IPS DF 19.7 (cell line): Measurements from ENCODE around the gene CNTNAP5.

Experiments used
- DNase-seq: peaks from one replicate; pipeline ENCODE4 v3.0.0-alpha.2; 2013; ENCODE audit warnings: low read depth, low spot score

CNTNAP5 gene

DNA sequence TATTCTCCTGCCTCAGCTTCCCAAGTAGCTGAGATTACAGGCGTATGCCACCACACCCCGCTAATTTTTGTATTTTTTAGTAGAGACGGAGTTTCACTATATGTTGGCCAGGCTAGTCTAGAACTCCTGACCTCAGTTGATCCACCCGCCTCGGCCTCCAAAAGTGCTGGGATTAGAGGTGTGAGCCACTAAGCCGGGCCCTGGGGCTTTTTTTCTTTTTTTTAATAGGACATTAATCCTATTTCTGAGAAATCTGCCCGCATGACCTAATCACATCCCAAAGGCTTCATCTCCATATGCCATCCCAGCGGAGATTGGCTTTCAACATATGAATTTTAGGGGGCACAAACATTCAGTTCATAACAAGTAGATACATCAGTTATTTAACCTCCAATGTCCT is 128.6 kb downstream of the CNTNAP5 start:
- DNase-seq: no peak

DNA sequence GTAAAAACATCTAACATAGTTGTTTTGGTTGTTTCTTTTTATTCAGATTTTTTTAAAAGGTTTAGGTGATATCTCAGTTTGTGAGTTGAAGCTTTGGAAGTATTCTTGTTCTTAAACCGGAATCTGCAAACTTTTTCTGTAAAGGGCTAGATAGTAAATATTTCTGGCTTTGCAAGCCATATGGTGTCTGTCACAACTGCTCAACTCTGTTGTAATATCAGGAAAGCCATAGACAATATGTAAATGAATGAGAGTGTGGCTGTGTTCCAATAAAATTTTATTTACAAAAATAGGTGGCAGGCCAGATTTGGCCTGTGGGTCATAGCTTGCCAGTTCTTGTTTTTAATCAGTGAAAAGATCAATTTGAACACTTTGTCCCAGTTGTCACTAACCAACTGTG is 134.1 kb downstream of the CNTNAP5 start:
- no peak for DNase-seq

DNA sequence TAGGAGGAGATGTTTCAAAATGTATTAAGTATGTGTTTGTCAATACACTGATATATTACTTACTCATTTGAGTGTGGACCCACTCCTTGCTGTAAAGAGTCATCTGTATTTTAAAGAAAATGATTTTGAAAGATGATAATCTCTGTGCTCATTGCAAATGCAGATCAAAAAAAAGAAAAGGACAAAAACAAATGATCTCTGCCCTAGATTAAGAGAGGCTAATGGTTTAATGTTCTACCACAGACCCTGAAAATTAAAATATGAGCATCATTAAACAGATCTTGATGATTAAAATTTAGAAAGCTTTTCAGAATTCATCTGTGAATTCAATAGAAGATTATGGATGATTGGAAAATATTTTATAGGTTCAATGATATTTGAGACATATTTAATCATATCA is 136.5 kb downstream of the CNTNAP5 start:
- no peak for DNase-seq

DNA sequence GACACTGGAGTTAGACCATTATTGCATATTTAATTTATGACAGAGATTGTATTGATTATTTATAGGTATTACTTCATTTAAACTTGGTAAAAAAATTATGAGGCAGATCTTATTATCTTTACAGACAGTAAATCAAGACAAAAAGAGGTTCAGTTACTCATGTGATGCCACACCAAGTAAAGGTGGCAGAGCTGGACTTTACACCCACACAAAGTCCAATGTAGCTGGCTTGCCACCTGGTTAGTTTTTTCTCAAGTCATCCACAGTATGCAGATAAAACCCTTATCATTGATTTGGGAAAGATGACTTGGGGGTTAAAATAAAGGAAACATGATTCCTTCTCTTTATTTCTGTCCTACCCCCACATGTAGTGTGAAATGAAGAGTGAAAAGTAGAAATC is 137.2 kb downstream of the CNTNAP5 start:
- no peak for DNase-seq

DNA sequence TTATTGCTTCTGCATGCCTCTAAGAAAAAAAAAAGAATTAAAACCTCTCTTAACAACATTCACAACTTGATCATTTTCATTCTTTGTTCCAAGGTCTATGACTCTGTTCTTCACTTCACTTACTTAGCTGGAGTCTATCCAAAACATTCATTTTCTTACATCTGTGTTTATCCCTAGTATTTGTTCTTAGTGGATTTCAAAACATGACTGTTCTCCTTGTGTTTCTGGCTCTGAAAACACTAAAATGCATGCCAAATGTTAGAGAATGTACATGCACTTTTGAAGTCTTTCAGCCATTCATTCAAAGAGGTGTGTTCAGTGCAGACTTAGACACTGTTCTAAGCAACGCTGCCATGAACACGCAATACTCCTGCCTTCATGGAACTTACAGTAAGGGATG is 138.8 kb downstream of the CNTNAP5 start:
- DNase-seq: no peak

DNA sequence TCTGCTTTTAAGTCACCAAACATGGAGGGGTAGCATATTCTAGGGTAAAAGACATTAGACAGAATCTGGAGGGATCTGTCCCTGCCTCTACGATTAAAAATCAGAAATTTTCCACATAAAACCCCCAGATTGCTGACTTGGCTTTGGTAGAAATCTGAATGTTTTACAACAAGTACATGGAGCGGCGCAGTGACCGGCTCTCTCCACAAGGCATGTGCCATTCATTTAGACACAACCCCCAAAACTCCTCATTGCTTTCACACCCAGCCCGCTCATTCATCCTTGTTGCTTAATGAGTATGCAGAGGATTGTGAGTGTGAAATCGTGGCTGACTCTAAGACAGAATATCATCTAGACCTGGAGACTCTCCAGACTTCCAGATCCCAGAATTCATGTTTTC is 140.6 kb downstream of the CNTNAP5 start:
- DNase-seq: no peak

DNA sequence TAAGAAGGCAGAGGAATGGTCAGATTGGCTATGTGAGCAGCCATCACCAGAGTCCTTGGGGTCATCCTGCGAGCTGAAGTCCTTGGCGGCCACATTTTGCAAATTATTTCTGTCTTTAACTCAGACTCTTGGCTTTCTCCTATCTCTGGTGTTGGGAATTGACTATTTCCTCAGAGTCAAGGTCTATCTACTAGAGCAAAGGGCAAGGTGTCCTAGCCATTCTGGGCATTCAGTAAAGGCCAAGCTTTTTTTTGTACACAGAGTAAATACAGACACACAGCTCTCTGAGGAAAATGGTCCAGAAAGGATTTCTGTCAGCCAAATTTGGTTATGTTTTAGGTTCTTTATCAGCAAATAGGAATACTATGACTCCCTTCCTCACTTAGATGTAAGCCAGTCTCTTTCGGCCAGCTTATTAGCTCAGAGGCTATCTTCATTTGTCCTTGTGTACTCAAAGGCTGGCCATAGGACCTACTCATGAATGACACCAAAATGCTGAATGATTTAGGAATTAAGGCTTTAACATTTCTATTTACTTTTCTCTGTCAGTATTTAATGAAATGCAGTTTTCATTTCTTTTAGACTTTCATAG is 146.5 kb downstream of the CNTNAP5 start:
- DNase-seq: no peak

DNA sequence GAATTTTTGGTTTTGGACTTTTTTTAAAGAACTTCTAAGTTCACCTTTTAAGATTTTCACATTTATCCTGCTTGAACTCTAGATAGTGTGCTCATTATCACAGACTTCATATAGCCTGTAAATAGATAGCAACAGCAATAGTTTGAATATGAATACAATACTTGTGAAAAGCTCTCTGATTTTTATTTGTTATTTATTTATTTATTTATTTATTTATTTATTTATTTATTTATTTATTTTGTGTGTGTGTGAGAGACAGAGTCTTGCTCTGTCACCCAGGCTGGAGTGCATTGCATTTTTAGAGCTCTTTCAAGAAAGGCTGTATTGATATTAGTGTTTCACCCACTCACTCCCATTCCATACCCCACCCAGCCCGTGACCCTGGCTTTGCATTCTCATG is 153.6 kb downstream of the CNTNAP5 start:
- no peak for DNase-seq

DNA sequence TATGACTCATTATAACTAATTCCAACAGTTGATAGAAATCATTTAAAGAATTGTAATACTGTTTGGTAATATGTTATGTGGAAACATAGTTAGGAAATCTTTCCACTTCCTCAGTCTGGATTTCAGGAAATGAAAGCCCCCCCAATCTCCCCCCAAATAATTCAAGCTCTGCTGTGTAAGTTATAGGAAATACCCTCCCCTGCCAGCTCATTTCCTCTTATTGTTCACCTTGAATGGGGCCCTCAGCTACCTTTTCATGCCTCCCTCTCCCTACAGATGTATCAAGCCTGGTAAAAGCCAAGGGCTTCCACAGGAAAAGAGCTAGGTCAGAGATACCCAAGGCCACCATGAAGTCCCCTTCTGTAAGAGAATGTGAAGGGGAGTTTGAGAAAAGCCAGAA is 155.5 kb downstream of the CNTNAP5 start:
- no peak for DNase-seq

DNA sequence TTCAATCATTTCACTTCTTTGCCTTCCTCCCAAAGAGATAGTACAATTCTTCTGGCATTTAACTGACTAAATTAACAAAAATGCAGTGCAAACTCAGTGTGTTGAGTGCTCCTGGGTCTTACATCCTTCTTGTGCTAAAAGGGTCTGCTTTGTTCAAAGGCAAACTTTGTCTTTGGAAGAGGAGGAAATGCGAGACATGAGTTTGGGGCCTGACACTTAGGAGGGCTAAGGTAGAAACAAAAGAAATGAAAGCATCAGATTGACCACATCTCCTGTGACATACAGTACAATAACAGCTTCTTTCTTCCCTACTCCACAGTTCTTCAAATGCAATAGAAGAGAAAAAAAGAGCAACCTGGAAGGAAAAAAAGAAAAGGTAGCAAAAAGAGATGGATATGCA is 161.7 kb downstream of the CNTNAP5 start:
- no peak for DNase-seq

DNA sequence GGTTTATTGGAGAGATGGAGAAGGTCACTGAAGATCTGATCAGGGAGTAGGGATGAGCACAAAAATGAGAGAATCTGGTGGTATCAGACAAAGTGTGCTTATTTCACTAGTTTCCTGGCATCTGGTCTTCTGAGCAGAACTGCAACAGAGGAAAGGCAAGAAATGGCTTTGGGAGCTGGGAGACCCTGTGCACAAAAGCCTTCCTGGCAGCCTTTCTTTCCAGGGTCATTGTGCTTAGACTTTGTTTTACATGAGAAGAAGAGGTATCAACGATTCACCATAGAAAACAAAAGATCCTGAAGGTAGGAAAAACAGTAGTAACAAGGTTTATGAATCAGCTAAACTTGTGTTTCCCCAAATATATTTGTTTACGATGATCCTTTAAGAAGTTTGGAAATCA is 162.9 kb downstream of the CNTNAP5 start:
- peak; percentile 28 for DNase-seq

DNA sequence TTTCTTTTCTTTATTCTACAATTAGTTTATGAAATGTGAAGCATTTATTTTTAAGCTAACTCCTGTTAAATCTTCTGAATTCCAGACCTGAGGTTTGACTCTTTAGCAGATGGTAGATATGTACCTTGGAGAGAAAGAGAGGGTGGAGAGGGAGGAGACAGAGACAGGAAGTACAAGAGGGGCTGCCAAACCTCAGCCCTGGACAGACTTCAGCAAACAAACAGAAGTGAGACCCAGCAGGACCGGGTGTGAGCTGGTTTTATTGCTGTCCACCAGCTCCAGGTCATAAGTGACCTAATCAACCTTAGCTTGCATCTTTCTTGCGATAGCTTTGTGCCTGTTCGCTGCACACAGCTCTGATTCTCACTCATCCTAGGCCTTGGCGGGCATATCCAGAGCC is 168.6 kb downstream of the CNTNAP5 start:
- no peak for DNase-seq

DNA sequence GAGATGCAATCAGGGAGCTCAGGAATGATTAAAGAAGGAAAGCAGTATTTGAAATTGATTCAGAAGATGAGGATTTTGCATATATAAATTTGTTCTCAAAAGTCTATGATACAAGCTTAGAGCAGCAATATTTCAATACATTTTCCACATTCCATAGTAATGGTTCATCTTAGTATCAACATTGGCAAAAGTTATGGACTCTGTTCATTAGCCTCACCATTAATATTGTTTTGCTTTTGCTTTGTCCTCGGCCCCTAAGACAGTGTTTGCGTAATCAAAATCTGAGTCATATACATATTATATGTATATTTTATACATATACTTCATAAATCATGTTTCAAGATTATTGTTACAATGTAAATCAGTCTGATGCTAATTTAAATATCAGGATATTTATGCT is 176.6 kb downstream of the CNTNAP5 start:
- DNase-seq: no peak

DNA sequence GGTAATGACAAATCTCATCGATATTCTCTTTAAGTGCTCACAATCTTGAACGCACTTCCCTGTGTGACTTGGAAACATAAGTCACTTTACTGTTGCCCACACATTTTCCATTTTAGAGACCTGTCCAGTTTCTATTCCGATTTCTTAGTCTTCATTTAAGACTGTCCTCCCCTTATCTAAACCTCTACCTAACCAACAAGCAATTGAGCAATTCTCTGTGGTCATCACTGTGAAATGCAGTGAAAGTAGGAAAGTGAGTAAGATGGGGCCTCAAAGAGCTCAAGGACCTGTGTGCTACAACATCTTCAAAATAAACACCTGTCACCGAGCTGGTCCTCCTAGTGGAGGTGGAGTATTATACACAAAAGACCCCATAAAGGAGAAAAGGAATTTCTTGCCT is 184.4 kb downstream of the CNTNAP5 start:
- DNase-seq: no peak

DNA sequence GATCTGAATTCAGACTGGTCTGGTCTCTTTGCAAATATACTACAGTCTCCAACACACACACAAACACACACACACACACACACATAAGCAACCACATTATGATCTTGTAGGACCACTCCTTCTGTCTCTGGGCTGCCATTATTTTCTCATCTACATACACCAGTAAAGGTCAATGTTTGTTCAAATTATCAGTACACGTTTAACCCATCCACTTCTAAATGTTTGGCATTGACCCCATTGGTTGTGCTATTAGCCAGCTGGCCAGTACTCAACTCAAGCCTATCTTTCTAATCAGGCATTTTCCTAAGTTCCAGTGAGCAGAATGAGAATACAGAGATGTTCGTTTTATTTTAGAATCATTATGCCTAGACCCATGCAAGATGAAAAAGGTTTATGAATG is 186.4 kb downstream of the CNTNAP5 start:
- DNase-seq: no peak

DNA sequence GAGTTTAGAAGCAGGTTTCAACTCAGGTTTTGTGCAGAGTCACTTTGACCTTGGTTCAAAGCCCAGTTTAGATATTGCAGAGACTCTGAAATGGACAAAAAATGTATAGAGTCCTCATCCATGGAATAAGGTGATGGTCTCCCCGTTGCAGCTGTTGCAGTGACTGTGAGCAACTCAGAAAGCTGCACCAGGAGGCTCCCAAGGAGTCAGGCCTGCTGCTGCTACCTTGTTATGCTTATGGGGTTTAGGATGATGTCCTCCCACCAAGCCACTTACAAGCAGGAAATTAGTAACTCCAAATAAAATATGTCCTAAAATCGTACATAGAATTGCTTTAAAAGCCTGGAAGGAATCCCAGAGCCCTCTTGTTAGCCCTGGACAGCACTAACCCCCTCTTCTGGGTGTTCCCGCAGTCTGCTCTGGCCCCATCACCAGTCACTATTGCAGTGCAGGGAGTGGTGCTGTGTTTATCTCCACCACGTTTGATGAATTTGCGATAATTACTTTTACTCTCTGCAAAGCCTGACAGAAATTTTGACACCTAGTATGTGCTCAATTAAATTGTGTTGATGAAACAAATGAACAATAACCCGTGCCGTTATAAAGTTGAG is 189.0 kb downstream of the CNTNAP5 start:
- no peak for DNase-seq

DNA sequence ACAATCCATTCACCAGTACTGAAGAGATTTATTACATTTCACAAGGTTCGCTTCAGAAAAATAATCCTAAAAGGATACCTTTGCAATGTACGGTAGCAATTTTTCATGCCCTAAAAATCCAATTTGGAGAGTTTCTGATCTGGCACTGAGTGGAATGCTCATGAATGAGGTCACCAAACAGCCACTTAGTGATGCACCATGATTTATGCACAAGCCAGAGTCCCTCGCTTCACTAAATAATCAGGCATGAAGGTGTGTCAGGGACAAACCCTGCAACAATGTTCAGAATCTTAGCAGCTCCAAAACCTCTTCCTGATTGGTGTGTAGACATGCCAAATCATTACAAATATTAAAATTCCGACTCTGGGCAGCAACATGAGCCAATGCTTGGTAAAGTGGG is 221.1 kb downstream of the CNTNAP5 start:
- no peak for DNase-seq

DNA sequence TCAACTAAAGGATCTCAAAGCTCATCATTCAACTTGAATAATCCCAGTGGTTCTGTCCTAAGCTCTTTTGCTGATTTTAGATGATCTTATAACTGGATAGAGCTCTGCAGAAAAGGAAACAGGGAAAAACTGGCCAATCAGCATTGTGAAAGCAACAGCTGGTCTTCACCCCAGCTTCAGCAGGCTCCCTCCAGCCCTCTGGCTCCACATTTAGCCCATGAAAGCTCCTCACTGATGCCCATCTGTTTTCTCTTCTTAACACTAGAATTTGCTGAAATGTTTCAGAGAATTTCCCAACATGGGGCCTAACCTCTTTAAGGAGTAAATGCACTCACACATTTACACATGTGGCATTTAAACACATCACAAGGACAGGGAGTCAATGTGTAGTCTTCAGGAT is 223.3 kb downstream of the CNTNAP5 start:
- DNase-seq: no peak

DNA sequence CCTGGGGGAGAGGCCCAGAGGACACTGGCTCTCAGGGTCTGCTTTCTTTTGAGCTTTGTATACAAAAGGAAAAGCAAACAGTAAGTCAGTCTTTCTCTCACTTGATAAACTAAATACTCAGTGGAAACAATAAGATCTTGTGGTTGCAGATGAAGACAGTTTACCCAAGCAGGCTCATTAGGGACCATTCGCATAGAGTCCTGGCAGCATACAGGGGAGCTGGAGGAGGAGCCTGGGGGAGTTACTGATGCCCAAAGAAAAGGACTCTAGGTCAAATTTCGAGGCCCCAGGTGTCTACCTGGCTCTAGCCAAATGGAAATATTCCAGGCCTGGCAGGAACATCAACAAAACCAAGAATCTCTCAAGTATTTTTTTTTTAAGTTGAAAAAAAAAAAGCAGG is 225.3 kb downstream of the CNTNAP5 start:
- DNase-seq: no peak

DNA sequence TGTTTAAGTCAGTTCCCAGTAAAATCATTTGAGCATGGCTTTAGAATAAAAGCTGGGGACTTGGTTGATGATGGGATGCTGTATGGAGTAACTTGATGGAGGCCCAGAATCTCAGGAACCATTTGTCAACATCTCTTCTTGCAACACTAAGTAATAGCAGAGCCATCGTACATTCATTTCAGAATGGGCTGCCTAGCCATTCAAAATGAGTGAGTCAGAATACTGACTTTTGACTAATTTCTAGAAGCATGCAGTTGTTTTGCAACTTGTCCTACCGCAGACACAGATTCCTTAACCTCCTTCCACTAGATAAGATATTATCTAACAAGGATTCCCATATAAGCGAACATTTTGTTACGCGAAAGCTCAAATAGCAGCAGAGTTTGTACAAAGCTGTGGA is 229.5 kb downstream of the CNTNAP5 start:
- DNase-seq: no peak

DNA sequence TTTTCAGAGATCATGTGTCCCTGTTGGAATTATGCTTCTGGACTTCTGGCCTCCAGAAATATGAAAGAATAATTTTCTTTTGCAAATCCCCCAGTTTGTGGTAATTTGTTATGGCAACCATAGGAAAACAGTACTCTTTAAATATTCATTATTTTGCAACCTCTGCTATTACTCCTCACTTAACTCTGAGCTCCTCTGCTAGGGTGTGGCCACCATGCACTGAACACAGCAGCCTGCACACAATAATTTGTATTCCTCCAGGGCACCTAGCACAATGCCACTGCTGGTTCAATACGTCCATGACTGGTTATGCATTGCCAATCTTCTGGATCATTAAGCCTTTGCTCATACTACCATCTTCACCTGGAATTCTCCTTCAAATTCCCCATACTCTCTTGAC is 232.0 kb downstream of the CNTNAP5 start:
- no peak for DNase-seq

DNA sequence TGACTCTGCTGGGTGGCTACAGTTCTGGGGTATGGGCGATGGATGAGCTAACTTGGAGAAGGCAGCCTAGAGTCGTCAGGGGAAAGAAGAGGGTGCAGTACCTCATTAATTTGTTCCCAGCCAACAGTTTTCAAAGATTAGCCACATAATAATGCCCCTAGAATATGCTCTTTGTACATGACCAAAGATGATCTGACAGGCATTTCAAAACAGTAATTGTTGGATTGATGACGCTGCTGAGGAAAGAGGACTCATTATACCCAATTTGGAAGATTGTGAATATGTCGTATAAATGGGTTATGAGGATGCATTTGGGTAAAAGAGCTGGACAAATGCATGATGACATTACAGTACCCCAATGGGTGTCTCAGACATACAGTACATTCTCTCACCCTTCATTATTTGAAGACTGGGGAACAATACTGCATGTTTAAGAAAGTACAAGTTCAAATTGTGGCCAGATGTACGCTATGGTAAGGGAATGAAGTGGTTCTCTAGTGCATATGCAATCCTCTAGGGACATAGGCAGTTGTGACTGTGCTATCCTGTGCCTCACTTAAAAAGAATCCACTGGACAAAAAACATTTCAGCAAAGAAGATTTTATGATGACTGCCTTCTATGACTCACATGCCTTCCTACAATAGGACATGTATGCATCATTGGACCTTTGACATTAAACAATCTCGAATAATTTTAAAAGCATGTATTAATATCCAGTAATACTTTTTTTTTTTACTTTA is 233.2 kb downstream of the CNTNAP5 start:
- no peak for DNase-seq

DNA sequence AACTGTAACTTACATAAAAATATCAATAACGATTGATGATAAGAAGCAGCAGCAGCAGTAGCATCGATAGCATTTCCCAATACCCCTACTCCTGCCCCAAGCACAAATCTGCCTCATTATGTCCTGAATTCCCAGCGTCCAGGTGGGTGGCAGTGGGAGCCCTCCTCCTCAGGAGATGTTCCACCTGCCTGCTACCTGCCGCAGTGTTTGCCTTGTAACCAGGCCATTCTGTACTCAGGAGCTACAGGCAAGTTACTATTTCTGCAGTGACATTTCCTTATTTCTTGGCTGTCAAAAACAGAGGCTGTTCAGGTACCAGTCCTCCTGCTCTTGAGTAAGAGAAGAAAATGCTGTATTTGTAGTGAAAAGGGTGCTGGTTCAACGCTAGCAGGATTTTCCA is 236.4 kb downstream of the CNTNAP5 start:
- DNase-seq: no peak
